IMR-90 (cell line): ENCODE measurements around the gene FXYD6. TPM values are rescaled to one million over a fixed set of nuclear protein-coding genes. Genes with fewer than 3 reads are reported as not detected.

Experiments
- ATAC-seq: fragments of 200-7000 bp; cut with Tn5 transposase; 2 replicates; pipeline ENCODE4 v1.9.1; 2020; ENCODE audit warnings: low read depth, mild to moderate bottlenecking, moderate library complexity
- BruUV-seq: library from RNA; stranded (reverse); fragments of 400-500 nt; replicated peaks from 2 replicates; lab custom pipeline; 2021; lab: Mats Ljungman, UMichigan
- CTCF ChIA-PET: fragments of 300-600 bp; formaldehyde crosslinking; extraction: SDS; loops from one replicate; lab custom pipeline; 2021; ENCODE audit warnings: antibody characterized with exemption; lab: Yijun Ruan, JAX
- POLR2A ChIA-PET: fragments of 300-600 bp; sonication (Branson Sonifier 250); formaldehyde crosslinking; loops from one replicate; lab custom pipeline; 2022; ENCODE audit warnings: antibody characterized with exemption; ENCODE audit not compliant: unreplicated experiment; lab: Charles Lee
- DNase-seq: peaks from one replicate; pipeline ENCODE4 v3.0.0; 2013
- H2AFZ ChIP-seq: replicated peaks from 2 replicates; pipeline ENCODE3; 2013; ENCODE audit warnings: low read length, mild to moderate bottlenecking; ENCODE audit not compliant: poor library complexity
- H2AK5ac ChIP-seq: 2 replicates; pipeline ENCODE4 v1.6.1; 2013; ENCODE audit warnings: low read depth, low read length, inconsistent platforms
- H2AK9ac ChIP-seq: replicated peaks from 2 replicates; pipeline ENCODE3; 2013; ENCODE audit warnings: mild to moderate bottlenecking, low read depth, low read length, moderate library complexity; ENCODE audit not compliant: poor library complexity
- H2BK120ac ChIP-seq: 2 replicates; pipeline ENCODE4 v1.6.1; 2013; ENCODE audit warnings: low read depth, low read length, inconsistent platforms
- H2BK15ac ChIP-seq: 3 replicates; pipeline ENCODE4 v1.6.1; 2013; ENCODE audit warnings: low read depth, low read length, inconsistent platforms
- H2BK20ac ChIP-seq: 2 replicates; pipeline ENCODE4 v1.6.1; 2013; ENCODE audit warnings: low read depth, mild to moderate bottlenecking, inconsistent platforms, low read length, moderate library complexity
- H2BK5ac ChIP-seq: 2 replicates; pipeline ENCODE4 v1.6.1; 2013; ENCODE audit warnings: mild to moderate bottlenecking, low read depth, low read length, inconsistent platforms; ENCODE audit not compliant: poor library complexity, severe bottlenecking
- H3K14ac ChIP-seq: replicated peaks from 2 replicates; pipeline ENCODE4 v1.6.1; 2013; ENCODE audit warnings: low read depth, low read length, inconsistent platforms
- H3K18ac ChIP-seq: 2 replicates; pipeline ENCODE4 v1.6.1; 2013; ENCODE audit warnings: low read depth, low read length, control low read depth
- H3K23ac ChIP-seq: 2 replicates; pipeline ENCODE4 v1.6.1; 2013; ENCODE audit warnings: low read depth, low read length, inconsistent platforms
- H3K27ac ChIP-seq: 2 replicates; pipeline ENCODE4 v1.5.1; 2013; ENCODE audit warnings: mild to moderate bottlenecking, control low read depth, low read length; ENCODE audit not compliant: insufficient read depth
- H3K27me3 ChIP-seq: 2 replicates; pipeline ENCODE4 v1.6.1; 2013; ENCODE audit warnings: low read length; ENCODE audit not compliant: control insufficient read depth, insufficient read depth
- H3K36me3 ChIP-seq: 2 replicates; pipeline ENCODE4 v1.6.1; 2013; ENCODE audit warnings: low read length, mixed read lengths; ENCODE audit not compliant: control insufficient read depth, insufficient read depth
- H3K4ac ChIP-seq: 2 replicates; pipeline ENCODE4 v1.6.1; 2013; ENCODE audit warnings: low read depth, low read length, inconsistent platforms
- H3K4me1 ChIP-seq: 2 replicates; pipeline ENCODE4 v1.6.1; 2013; ENCODE audit warnings: low read length, mixed read lengths; ENCODE audit not compliant: control insufficient read depth, insufficient read depth
- H3K4me2 ChIP-seq: 2 replicates; pipeline ENCODE4 v1.6.1; 2013; ENCODE audit warnings: low read depth, mild to moderate bottlenecking, control low read depth, low read length, moderate library complexity
- H3K4me3 ChIP-seq: 2 replicates; pipeline ENCODE4 v1.5.1; 2013; ENCODE audit warnings: low read depth, mild to moderate bottlenecking, control low read depth, low read length, moderate library complexity; ENCODE audit not compliant: insufficient read depth
- H3K56ac ChIP-seq: 2 replicates; pipeline ENCODE4 v1.6.1; 2013; ENCODE audit warnings: low read length, inconsistent platforms; ENCODE audit not compliant: insufficient read depth; ENCODE audit errors: extremely low read depth
- H3K79me1 ChIP-seq, 2 experiments: 2 replicates each; pipeline ENCODE4 v1.6.1; 2013; ENCODE audit warnings: low read length in 2 of 2, inconsistent platforms in 1 of 2, low read depth in 1 of 2
- H3K9ac ChIP-seq: 2 replicates; pipeline ENCODE4 v1.6.1; 2013; ENCODE audit warnings: low read depth, low read length, control low read depth
- H3K9me1 ChIP-seq: 2 replicates; pipeline ENCODE4 v1.6.1; 2013; ENCODE audit warnings: low read length, inconsistent platforms; ENCODE audit not compliant: insufficient read depth
- H3K9me3 ChIP-seq: 2 replicates; pipeline ENCODE4 v1.6.1; 2013; ENCODE audit warnings: low read length; ENCODE audit not compliant: control insufficient read depth, insufficient read depth
- H4K20me1 ChIP-seq: 2 replicates; pipeline ENCODE4 v1.6.1; 2013; ENCODE audit warnings: low read length, inconsistent platforms; ENCODE audit not compliant: insufficient read depth
- H4K5ac ChIP-seq: 2 replicates; pipeline ENCODE4 v1.6.1; 2013; ENCODE audit warnings: mild to moderate bottlenecking, low read depth, low read length, control low read depth
- H4K8ac ChIP-seq, 2 experiments: 2 replicates each; pipeline ENCODE4 v1.6.1; 2013; ENCODE audit warnings: low read depth in 2 of 2, low read length in 2 of 2, control low read depth in 1 of 2, inconsistent platforms in 1 of 2
- H4K91ac ChIP-seq: 2 replicates; pipeline ENCODE4 v1.6.1; 2013; ENCODE audit warnings: low read depth, low read length, inconsistent platforms; ENCODE audit not compliant: insufficient read depth
- BHLHE40 ChIP-seq: fragments of 150-350 bp; IDR thresholded peaks from 2 replicates; pipeline ENCODE4 v1.6.1; 2016; ENCODE audit warnings: mild to moderate bottlenecking, low read depth, low read length
- POLR2A ChIP-seq: IDR thresholded peaks from 2 replicates; pipeline ENCODE4 v1.6.1; 2012; ENCODE audit warnings: mild to moderate bottlenecking, low read depth, low read length
- WGBS, 2 experiments: methylation state at CpG; one replicate each; pipeline versions ENCODE4 v1.1.5 to v1.1.7; 2013; ENCODE audit warnings: missing lambda C conversion rate in 2 of 2; ENCODE audit not compliant: insufficient read length in 1 of 2; ENCODE audit errors: extremely low coverage in 2 of 2; 5-methylcytosine and 5-hydroxymethylcytosine counted together
- dilution Hi-C: fragments of 300-500 bp; cut with HindIII; formaldehyde crosslinking; loops from one replicate; pipeline ENCODE4 v1.14.3; 2018; ENCODE audit warnings: low sequenced_read_pairs; ENCODE audit not compliant: unreplicated experiment
- in situ Hi-C: fragments of 300-500 bp; cut with MboI; formaldehyde crosslinking; loops from 3 replicates; pipeline ENCODE4 v1.14.3; 2019; ENCODE audit warnings: low sequenced_read_pairs, inconsistent platforms, mixed read lengths
- intact Hi-C: fragments of 100-400 bp; cut with micrococcal nuclease; formaldehyde crosslinking; loops from 2 replicates; pipeline ENCODE4 v1.10.0; 2022
- polyA plus RNA-seq, 3 experiments: library from polyadenylated mRNA; depleted of rRNA; stranded (reverse); fragments of >200 nt; gene quantifications; 2 replicates each; pipeline ENCODE4 v1.2.3, GENCODE V29; 2012; ENCODE audit warnings: low replicate concordance in 1 of 3
- total RNA-seq: library from RNA; depleted of rRNA; stranded (reverse); fragments of >200 nt; gene quantifications from 2 replicates; pipeline ENCODE4 v1.2.3, GENCODE V29; 2012

FXYD6 gene
- total and polyA plus RNA-seq, 2 of the 4 experiments (the other 2 are of a cell fraction) = 0.32 TPM; not detected in 1

- ChIA-PET CTCF (no interaction called here), POLR2A (no interaction called here)
- Histone ChIP-seq H3K56ac (no peak overlapping the region), H3K4me3 (no peak overlapping the region), H3K9ac (no peak overlapping the region), H3K4me2 (no peak overlapping the region), H2BK15ac (no peak overlapping the region), H3K36me3 (no peaks in the 10 kb centered on the region), H2AK5ac (no peak overlapping the region), H3K18ac (no peak overlapping the region), H4K91ac (no peak overlapping the region), H3K4ac (no peak overlapping the region), H4K8ac (no peak overlapping the region), H2BK120ac (no peak overlapping the region), H3K14ac (no peak overlapping the region), H2BK20ac (no peak overlapping the region), H3K23ac (no peak overlapping the region), H4K20me1 (no peaks in the 10 kb centered on the region), H2BK5ac (no peak overlapping the region), H3K4me1 (no peaks in the 10 kb centered on the region), H3K9me3 (no peaks in the 10 kb centered on the region), H3K27ac (no peak overlapping the region), H3K9me1 (no peaks in the 10 kb centered on the region), H2AFZ (no peak overlapping the region), H4K5ac (no peak overlapping the region), H2AK9ac (no peak overlapping the region), H3K79me1 (no peaks in the 10 kb centered on the region), H3K27me3 (peaks cover 25% of the 10 kb centered on the region)
- BruUV-seq = no TSS peak
- no peak for TF ChIP-seq POLR2A
- TF ChIP-seq BHLHE40 = no peak
- no peak for DNase-seq
- no CpG with 5 or more reads among the region's 8 CpGs for WGBS, 2 experiments
- intact Hi-C loops = no loop called here
- in situ Hi-C loops = no loop called here
- ATAC-seq = no peak
- dilution Hi-C loops = no loop called here
These were observed 37.6 kb downstream of the FXYD6 start for GRCh38 chr11:117838901-117839300.
